ENCODE results near the gene MRPS11.

Gene MRPS11

GRCh38 chr15:88467073-88467934, at the start of gene MRPS11, which contains the start of gene MRPL46:
Gene MRPS11, plus strand, starts transcription at chr15:88467708. Its CDS starts 10 bp downstream, at chr15:88467718.
Gene MRPL46, minus strand, starts transcription at chr15:88467388. Its CDS starts 11 bp downstream, at chr15:88467377.
- H3K36me3 ChIP-seq (ENCODE audit: low read depth), result peaks cover 64% of the 10 kb centered on the region

GRCh38 chr15:88419830-88420229, 47.7 kb upstream of the MRPS11 start:
- ATAC-seq (ENCODE audit: low read depth) (peak; percentile 35; the same call in 1 of the 3 replicates), DNase-seq (ENCODE audit: low spot score) (no peak)
- no peaks in the 10 kb centered on the region for H3K4me1 ChIP-seq (ENCODE audit: insufficient read depth, poor library complexity, severe bottlenecking)
- no peak overlapping the region for H3K4me3 ChIP-seq (ENCODE audit: severe bottlenecking)
- no peaks in the 10 kb centered on the region for H3K36me3 ChIP-seq (ENCODE audit: low read depth)
- no peak overlapping the region for H3K27ac ChIP-seq (ENCODE audit: poor library complexity, severe bottlenecking)
- no peak for TF ChIP-seq CTCF (IDR thresholded peaks at IDR 0.05; ENCODE audit: poor library complexity, severe bottlenecking)
- H3K27me3 ChIP-seq (ENCODE audit: insufficient read depth, poor library complexity, severe bottlenecking), result peaks cover 38% of the 10 kb centered on the region
- no peaks in the 10 kb centered on the region for H3K9me3 ChIP-seq (ENCODE audit: severe bottlenecking)

More at GRCh38 chr15:88467073-88467934, at the start of gene MRPS11, which contains the start of gene MRPL46:
- TF ChIP-seq CTCF (IDR thresholded peaks at IDR 0.05; ENCODE audit: poor library complexity, severe bottlenecking), result no peak
- ATAC-seq (ENCODE audit: low read depth), result peak; percentile 90
- DNase-seq (ENCODE audit: low spot score), result peak; percentile 93
- H3K4me1 ChIP-seq (ENCODE audit: insufficient read depth, poor library complexity, severe bottlenecking), result peaks cover 8% of the 10 kb centered on the region
- peak within 1 kb of the TSS; percentile 61 for H3K4me3 ChIP-seq (ENCODE audit: severe bottlenecking)
- peak within 1 kb of the TSS; percentile 45 for H3K27ac ChIP-seq (ENCODE audit: poor library complexity, severe bottlenecking)
- no peaks in the 10 kb centered on the region for H3K27me3 ChIP-seq (ENCODE audit: insufficient read depth, poor library complexity, severe bottlenecking)
- H3K9me3 ChIP-seq (ENCODE audit: severe bottlenecking), result no peaks in the 10 kb centered on the region

GRCh38 chr15:88423331-88423730, 44.2 kb upstream of the MRPS11 start:
- H3K4me3 ChIP-seq (ENCODE audit: severe bottlenecking), result no peak overlapping the region
- TF ChIP-seq CTCF (IDR thresholded peaks at IDR 0.05; ENCODE audit: poor library complexity, severe bottlenecking), result no peak
- no peak for DNase-seq (ENCODE audit: low spot score)

GRCh38 chr15:88426304-88426703, 41.2 kb upstream of the MRPS11 start:
- no peak overlapping the region for H3K4me3 ChIP-seq (ENCODE audit: severe bottlenecking)
- H3K9me3 ChIP-seq (ENCODE audit: severe bottlenecking), result no peaks in the 10 kb centered on the region
- TF ChIP-seq CTCF (IDR thresholded peaks at IDR 0.05; ENCODE audit: poor library complexity, severe bottlenecking), result no peak
- peaks cover 45% of the 10 kb centered on the region for H3K27me3 ChIP-seq (ENCODE audit: insufficient read depth, poor library complexity, severe bottlenecking)
- DNase-seq (ENCODE audit: low spot score), result no peak
- no peak for ATAC-seq (ENCODE audit: low read depth)
- no peaks in the 10 kb centered on the region for H3K4me1 ChIP-seq (ENCODE audit: insufficient read depth, poor library complexity, severe bottlenecking)
- H3K27ac ChIP-seq (ENCODE audit: poor library complexity, severe bottlenecking), result no peak overlapping the region
- no peaks in the 10 kb centered on the region for H3K36me3 ChIP-seq (ENCODE audit: low read depth)

More at GRCh38 chr15:88423331-88423730, 44.2 kb upstream of the MRPS11 start:
- Histone ChIP-seq H3K27me3 (ENCODE audit: insufficient read depth, poor library complexity, severe bottlenecking) (peaks cover 46% of the 10 kb centered on the region), H3K9me3 (ENCODE audit: severe bottlenecking) (no peaks in the 10 kb centered on the region), H3K36me3 (ENCODE audit: low read depth) (no peaks in the 10 kb centered on the region), H3K27ac (ENCODE audit: poor library complexity, severe bottlenecking) (no peak overlapping the region), H3K4me1 (ENCODE audit: insufficient read depth, poor library complexity, severe bottlenecking) (no peaks in the 10 kb centered on the region)
- no peak for ATAC-seq (ENCODE audit: low read depth)

- no peak overlapping the region for H3K4me3 ChIP-seq (ENCODE audit: severe bottlenecking)
- H3K27me3 ChIP-seq (ENCODE audit: insufficient read depth, poor library complexity, severe bottlenecking), result peaks cover 42% of the 10 kb centered on the region
- H3K4me1 ChIP-seq (ENCODE audit: insufficient read depth, poor library complexity, severe bottlenecking), result no peaks in the 10 kb centered on the region
- H3K36me3 ChIP-seq (ENCODE audit: low read depth), result no peaks in the 10 kb centered on the region
- no peak for ATAC-seq (ENCODE audit: low read depth)
- H3K27ac ChIP-seq (ENCODE audit: poor library complexity, severe bottlenecking), result no peak overlapping the region
- no peaks in the 10 kb centered on the region for H3K9me3 ChIP-seq (ENCODE audit: severe bottlenecking)
- DNase-seq (ENCODE audit: low spot score), result no peak
- TF ChIP-seq CTCF (IDR thresholded peaks at IDR 0.05; ENCODE audit: poor library complexity, severe bottlenecking), result no peak
Observed at GRCh38 chr15:88428053-88428452, 39.5 kb upstream of the MRPS11 start.

All from RWPE2 (cell line).